Prostate gland (tissue), 2 donors: ENCODE data around the gene KIR2DL1.
"Not testable (repeated sequence)": the region's sequence is repeated elsewhere in the genome, so short reads cannot be mapped to it uniquely, and the experiment has no call there.

Experiments used
- CTCF ChIP-seq, 4 experiments: fragments of 200-600 bp in 2 of 4; fragments of 450-650 bp in 2 of 4; sonication (generic) in 2 of 4; IDR thresholded peaks; 1 replicate in 3 of 4; 2 replicates in 1 of 4; pipeline ENCODE4 v1.5.1; 2016 to 2019; ENCODE audit warnings: antibody characterized with exemption in 4 of 4, mild to moderate bottlenecking in 2 of 4, moderate library complexity in 2 of 4
- POLR2A ChIP-seq: fragments of 450-650 bp; IDR thresholded peaks from one replicate; pipeline ENCODE4 v1.6.1; 2016; ENCODE audit warnings: antibody characterized with exemption, mild to moderate bottlenecking

GRCh38 chr19:54775830-54776229 is 6.2 kb downstream of the KIR2DL1 start:
- not testable (repeated sequence) for TF ChIP-seq CTCF (IDR thresholded peaks at IDR 0.05); POLR2A
